Superior temporal gyrus (tissue), 1 donor: ENCODE results near the gene PDK2.

ENCODE experiments used
- DNase-seq: peaks from one replicate; pipeline ENCODE4 v3.0.0-alpha.2; 2016; ENCODE audit errors: extremely low spot score

PDK2 gene

GRCh38 chr17:50149417-50150353 is 54.5 kb downstream of the PDK2 start:
- DNase-seq = peak; percentile 33

- no peak for DNase-seq
Observed at GRCh38 chr17:50150354-50151040, 55.3 kb downstream of the PDK2 start, which contains the start of gene PPP1R9B. PPP1R9B (minus strand) TSS chr17:50150677; CDS start chr17:50150513, 164 bp downstream.

GRCh38 chr17:50151041-50151936 is 56.1 kb downstream of the PDK2 start:
- peak; percentile 88 for DNase-seq

- DNase-seq = peak; percentile 97
Observed at GRCh38 chr17:50151937-50152547, 56.9 kb downstream of the PDK2 start.

- DNase-seq = no peak
Observed at GRCh38 chr17:50152736-50153135, 57.6 kb downstream of the PDK2 start.

GRCh38 chr17:50153650-50154575 is 58.8 kb downstream of the PDK2 start:
- no peak for DNase-seq

GRCh38 chr17:50154604-50155003 is 59.5 kb downstream of the PDK2 start:
- no peak for DNase-seq

GRCh38 chr17:50155115-50155819 is 60.1 kb downstream of the PDK2 start:
- no peak for DNase-seq

GRCh38 chr17:50157891-50158290 is 62.7 kb downstream of the PDK2 start:
- no peak for DNase-seq

- DNase-seq = peak; percentile 95
Observed at GRCh38 chr17:50161023-50161910, 66.1 kb downstream of the PDK2 start.
